Erythroblast (primary cell): ENCODE data around the gene SRGAP1.

ENCODE experiments used
- DNase-seq, 2 experiments: peaks; one replicate each; lab custom pipeline; 2025; lab: John Stamatoyannopoulos, UW
- GATA1 ChIP-seq: IDR thresholded peaks from 2 replicates; pipeline ENCODE4 v1.6.1; 2011; ENCODE audit warnings: low read depth, mild to moderate bottlenecking, control low read depth, low read length, moderate library complexity
- POLR2A ChIP-seq: IDR thresholded peaks from 2 replicates; pipeline ENCODE4 v1.6.1; 2011; ENCODE audit warnings: mild to moderate bottlenecking, low read length

SRGAP1 gene

DNA sequence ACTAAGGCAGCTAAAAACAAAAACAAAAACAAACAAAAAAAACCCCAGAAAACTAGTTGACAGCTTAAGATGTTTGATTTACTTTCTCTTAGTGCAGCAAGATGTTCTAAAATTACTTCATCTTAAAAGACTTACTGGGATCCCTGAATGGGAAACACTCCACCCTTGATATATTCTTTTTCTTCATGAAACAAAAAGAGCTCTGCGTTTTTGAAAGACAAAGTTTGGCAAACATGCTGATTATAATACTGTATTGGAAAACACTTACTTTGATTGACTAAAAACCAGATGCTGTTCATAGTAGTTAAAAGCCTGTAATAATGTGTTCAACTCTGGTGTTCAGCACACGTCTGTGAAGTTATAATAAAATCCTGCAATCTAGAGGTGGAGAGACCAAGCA, 136.8 kb downstream of the SRGAP1 start:
- TF ChIP-seq POLR2A (no peak), GATA1 (no peak)
- DNase-seq, result no peak

DNA sequence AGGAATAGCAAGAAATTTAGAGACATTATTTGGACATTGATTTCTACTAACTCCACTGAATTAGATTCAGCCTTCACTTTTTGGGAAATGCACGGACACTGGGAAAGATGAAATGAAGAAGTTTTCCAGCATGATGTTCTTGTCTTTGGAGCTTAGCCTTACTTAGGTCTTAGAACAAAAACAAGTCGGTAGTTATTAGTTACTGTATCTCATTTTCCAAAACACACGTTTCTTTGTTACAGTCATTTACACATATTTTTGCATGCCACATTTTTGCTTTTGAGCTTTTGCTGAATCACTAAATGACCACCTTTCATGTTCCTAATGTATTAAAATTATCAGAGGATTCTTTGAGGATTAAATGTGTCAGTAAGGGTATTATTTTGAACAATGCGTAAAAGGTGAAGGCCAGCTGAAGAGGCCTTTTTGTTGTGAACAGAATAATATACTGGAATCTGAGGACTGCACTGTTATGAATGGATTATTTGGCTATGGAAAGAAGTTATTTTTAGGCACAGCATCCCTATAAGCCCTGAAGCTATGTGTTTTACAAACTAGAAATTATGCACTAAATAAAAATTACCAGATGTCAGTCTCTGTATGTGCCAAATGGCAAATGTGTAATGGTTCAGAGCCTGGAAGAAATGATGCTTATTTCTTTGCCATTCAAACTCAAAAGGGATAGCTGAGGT, 138.2 kb downstream of the SRGAP1 start:
- no peak for DNase-seq
- TF ChIP-seq POLR2A, result no peak
- no peak for TF ChIP-seq GATA1

DNA sequence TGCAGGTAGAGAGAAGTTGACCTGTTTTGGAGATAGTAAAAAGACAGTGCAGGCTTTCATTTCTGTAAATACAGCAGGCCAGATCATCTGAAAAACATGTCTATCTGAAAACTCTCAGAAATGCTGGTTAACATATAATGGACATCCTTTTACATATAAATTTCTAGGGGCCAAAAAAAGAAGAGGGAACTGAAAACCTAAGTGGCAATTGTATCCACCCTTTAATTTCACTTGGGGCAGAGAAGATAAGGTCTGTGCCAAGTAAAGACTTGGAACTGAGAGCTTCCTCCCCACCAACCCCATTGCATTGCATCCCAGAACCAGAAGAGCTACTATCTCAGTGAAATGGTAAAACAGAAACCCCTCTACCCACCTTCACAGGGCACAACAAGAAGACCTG, 141.0 kb downstream of the SRGAP1 start:
- TF ChIP-seq POLR2A (no peak), GATA1 (no peak)
- DNase-seq, result no peak

DNA sequence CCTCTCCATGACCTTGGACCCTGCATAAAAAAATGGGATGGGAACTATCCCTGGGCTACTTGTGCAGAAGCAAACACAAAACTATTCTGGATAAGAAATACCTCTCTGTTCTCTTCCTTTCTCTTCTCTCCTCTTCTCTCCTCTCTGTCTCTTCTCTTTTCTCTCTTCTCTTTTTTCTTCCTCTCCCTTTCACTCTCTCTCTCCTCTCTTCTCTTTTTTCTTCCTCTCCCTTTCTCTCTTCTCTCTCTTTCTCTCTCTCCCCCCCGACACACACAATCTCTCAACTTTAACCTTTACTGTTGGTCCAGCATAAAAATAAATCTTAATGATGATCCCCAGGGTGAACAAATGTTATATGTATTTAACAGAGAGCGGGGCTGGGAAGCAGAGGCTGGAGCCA, 141.4 kb downstream of the SRGAP1 start:
- DNase-seq, result no peak
- TF ChIP-seq GATA1 (no peak), POLR2A (no peak)

DNA sequence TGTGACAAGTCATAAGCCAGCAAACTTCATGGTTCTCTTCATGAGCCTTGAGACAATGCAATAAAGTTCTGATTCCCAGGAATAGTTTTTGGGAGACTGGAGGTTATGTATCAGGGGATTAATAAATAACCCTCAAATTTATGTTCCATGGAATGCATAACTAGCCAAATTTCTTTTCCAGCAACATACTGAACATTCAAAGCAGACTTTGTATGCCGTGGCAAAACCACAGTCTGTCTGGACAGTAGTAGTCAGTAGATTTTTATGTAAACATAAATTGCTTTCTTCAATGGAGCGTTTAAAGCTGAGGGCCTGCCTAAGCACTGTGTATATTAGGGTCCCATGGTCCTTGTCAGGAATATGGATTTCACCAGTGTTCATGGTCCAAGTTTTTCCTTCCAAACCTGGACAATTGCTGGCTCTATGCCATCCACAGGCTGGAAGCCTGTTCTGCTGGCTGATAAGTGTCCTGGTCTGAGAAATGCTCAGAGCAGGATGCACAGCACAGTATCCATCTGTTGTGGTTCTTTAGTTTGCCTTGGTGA, 144.9 kb downstream of the SRGAP1 start:
- DNase-seq, result no peak

DNA sequence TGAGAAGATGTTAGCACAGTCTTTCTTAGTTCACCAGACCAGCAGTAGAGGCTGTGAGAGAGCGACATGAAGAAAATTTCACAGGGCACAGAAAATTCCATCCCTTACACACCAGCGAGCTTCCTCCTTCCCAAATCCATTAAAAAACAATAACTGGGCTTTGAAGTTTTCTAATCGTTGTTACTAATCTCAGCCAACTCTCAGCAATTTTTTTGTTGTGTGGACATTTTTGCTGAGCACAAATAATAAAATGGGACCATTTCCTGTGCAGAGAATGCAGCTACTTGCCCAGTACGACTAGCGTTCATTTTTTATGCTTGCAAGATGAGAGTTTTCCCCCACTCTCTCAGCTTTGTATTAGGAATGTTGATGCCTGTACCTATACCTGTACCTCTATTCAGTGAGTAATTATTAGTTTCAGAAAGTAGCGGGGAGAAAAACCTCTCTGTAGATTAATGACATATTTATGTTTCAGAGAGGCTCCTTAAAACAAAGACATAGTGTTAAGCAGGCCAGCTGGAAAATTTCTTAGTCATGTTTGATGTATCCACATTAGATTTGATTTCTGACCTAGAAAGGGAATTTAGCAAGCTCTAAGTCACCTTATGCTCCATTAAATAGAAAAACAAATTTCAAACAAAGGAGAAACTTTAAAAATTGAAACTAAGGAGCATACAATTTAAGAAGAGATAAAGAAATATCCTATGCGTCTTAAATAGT, 146.5 kb downstream of the SRGAP1 start:
- TF ChIP-seq GATA1 (no peak), POLR2A (no peak)
- no peak for DNase-seq

More for the DNA sequence above, 144.9 kb downstream of the SRGAP1 start:
- TF ChIP-seq GATA1, result no peak
- no peak for TF ChIP-seq POLR2A

DNA sequence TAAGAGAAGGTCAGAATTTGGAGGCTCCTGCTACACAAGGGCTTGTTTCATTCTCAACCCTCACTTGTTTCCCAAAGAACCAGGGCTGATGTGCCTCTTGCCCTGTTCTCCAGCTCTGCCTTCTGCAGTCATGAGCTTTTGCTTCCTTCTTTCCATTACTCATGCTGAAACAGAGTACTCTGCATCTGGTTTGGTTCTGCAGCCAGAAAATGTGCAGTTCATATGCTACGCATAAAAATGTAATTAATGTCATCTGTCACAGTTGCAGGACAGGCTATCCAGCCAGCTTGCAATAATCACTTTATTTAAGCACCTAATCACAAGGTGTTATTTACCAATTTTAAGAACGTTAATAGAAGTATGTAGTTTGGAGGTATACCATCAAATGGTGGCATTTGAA, 150.2 kb downstream of the SRGAP1 start:
- TF ChIP-seq GATA1 (no peak), POLR2A (no peak)
- DNase-seq, result no peak

DNA sequence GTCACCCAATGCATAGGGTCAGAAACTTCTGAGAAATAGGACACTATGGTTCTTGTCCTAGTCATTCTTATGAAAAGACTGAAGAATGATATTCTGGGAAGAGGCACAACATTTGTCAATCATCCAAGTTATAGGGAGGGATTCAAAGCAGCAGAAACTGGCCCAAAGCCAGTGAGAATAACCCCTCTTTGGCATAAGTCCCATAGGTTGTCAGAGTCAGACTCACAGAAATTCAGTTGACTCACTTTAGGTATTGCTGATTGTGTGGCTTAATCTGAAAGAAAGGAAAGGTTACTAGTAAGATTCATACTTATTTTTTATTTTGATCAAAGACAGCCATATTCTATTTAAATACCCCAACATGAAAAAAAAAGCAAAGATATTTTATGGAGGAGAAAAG, 151.0 kb downstream of the SRGAP1 start:
- no peak for TF ChIP-seq GATA1
- no peak for TF ChIP-seq POLR2A
- DNase-seq, result no peak

DNA sequence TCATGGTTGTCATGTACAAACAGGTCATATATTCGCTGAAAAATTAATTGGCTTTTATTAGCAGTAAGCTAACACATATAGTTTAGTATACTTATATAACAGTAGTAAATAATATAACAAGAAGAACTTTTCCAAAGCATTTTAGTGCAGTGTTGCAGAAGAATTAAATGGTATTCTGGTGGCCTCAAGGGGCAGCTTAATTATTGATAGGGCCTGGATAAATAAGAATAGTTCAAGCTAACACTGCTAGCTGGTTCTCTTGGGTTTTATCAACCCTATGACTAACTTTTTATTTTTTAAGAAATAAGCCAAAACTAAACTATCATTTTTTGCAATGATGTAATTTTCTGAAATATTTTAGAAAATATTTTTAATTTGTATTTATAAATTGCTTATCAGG, 152.1 kb downstream of the SRGAP1 start:
- TF ChIP-seq GATA1 (no peak), POLR2A (no peak)
- no peak for DNase-seq

DNA sequence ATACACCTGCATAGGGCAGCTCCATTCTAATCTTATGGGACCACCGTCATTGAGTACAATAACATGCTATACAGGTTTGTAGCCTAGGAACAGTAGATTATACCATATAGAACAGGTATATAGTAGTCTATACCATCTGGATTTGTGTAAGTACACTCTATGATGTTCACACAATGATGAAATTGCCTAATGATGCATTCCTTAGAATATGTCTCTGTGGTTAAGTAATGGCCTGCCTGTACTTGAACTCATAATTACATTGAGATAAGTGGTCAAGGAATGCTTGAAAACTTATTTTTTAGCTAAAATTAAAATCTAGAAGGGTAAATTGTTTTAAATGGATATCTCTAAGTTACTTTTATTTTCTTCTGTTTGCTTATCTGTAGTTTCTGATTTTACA, 152.7 kb downstream of the SRGAP1 start:
- no peak for DNase-seq
- TF ChIP-seq POLR2A (no peak), GATA1 (no peak)

DNA sequence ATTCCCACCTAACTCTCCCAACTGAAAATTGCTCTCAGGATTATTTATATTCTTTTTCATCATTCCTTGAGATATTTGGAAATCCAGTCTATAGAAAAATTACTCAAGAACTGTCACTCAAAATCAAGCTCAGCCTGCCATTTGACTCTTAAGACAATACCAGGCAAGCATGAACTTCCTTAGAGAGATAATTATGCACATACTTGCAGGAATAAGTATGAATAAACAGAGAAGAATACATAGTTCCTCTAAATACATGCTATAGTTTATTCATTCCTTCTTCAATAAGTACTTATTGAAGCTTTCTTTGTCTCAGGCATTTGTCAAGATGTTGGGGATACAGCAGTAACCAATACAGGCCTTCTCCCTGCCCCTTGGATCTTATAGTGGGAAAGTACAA, 154.1 kb downstream of the SRGAP1 start:
- TF ChIP-seq GATA1, result no peak
- no peak for TF ChIP-seq POLR2A
- DNase-seq, result no peak

DNA sequence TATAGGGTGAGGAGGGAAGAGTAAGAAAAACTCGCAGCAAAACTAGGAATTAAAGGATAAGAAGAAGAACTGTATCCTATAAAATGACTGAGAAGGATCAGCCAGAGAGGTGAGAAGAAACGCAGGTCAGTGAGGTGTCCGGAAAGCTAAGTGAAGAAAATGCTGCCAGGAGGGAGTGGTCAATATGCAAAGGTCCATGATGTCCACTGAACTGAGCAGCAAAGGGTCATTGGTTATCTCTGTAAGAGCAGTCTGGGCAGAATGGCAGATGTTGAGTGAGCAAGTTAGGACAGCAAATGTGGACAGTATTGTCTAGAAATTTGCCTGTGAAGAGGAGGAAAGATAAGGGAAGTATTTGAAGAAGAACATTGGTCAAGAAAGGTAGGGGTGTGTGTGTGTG, 155.4 kb downstream of the SRGAP1 start:
- no peak for TF ChIP-seq POLR2A
- TF ChIP-seq GATA1, result no peak
- no peak for DNase-seq

DNA sequence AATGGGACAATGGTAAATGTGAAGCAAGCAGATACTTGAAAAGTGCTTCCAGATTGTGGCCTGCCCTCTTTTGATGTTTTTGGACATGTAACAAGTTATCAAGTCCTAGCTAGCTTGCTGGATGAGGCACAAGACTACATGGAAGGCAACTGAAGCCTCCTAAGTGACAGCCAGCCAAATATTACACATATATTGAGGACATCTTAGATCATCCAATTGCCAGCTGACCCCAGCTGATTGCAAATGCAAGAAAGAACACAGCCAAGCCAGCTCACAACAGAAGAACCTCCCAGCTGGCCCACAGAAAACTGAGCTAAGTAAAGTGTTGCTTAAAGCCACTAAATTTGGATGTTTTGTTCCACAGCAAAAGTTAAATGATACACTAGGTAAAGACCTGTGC, 156.9 kb downstream of the SRGAP1 start:
- TF ChIP-seq GATA1 (no peak), POLR2A (no peak)
- DNase-seq, result no peak

DNA sequence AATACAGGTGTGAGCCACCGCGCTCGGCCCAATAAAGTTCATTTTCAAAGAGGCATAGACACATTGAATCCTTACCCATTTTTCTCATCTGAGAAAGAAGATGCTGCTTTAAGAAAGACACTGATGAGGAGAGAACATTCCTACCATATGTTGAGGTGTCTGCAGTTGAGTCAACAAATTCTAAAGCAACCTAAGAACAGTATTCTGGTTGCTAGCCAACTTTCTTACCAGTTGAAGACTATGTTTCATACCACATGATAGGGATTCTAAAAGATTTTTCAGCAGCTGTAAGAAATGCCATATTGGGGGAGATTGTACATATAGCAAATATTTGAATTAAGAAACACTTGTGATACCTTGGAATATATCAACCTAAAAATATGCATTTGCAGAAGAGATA, 160.1 kb downstream of the SRGAP1 start:
- TF ChIP-seq GATA1 (no peak), POLR2A (no peak)
- DNase-seq, result no peak
